SKM-1 (cell line): ENCODE results near the gene GNB1L.

Experiments
- DNase-seq: peaks from one replicate; lab custom pipeline; 2025; ENCODE audit not compliant: unreplicated experiment; lab: John Stamatoyannopoulos, UW

The GNB1L gene

DNA sequence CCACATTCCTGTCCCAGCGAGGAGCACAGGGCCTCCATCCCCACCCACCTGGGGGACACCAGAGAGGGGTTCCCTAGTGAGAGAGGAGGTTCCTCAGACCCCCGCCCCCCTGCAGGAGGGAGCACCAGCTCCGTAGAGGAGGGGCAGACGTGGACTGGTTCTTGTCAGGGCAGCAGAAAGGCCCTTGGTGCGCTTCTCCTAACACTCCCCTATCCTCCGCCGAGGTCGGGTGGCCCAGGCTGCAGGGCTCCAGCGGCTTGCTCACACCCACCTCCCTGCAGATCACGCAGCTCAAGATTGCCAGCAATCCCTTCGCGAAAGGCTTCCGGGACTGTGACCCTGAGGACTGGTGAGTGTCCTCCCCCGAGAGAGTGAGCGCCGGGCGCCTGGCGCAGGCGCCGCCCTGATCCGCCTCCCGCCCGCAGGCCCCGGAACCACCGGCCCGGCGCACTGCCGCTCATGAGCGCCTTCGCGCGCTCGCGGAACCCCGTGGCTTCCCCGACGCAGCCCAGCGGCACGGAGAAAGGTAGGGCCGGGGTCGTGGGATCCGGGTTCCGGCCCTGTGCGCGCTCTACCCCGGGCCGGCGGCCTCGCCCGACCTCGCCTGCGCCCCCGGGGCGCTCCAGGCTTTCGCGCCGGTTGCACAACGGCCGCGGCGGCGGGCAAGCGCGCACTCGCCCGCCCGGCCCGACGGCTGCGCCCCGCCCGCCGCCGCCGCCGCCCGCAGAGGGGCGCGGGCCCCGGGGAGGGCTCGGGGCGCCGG is 89.0 kb downstream of the GNB1L start:
- DNase-seq: no peak

DNA sequence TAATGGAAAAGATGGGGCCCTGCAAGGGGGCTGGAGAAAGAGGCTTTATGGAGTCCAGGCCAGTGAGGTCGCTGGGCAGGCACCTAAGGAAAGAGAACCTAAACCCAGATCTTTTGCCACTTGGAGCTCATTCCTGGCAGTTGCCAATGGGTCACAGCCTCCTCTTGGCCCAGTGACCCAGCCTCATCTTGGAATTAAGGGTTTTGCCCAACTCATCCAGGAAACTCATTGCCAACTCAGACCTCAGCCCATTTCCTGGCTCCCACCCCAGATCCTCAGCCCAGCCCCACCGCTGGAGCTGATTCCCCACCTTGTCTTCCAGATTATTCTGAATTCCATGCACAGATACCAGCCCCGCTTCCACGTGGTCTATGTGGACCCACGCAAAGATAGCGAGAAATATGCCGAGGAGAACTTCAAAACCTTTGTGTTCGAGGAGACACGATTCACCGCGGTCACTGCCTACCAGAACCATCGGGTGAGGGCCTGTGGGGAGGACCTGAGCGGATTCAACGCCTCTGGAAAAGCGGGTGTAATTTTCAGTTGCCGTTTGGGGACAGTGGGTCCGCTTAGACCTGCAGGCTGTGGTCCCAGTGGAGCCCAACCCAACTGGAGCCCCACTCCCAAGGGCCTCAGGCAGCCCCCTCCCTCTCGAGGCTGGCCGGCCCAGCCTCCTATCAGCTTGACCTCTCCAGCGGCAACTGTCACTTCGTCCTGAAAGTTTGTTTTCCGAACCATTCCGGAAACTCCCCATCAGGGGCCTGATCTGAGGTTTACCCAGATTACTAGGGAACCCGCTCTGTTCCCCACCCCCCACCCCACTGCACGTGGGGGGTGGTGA is 89.8 kb downstream of the GNB1L start:
- DNase-seq: no peak

DNA sequence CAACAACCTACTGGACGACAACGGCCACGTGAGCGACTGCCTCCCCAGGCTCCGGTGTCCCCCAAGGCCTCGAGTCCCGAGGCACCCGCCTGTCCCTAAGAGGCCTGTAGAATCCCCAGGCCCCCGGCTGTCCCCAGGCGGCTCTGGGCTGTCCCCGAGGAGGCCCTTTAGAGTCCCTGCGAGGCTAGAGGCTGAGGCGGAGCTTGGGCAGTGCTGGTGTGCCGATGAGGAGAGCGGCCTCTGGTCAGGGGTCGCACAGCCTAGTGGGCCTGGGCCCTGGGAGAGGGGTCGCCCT is 90.4 kb downstream of the GNB1L start:
- no peak for DNase-seq

DNA sequence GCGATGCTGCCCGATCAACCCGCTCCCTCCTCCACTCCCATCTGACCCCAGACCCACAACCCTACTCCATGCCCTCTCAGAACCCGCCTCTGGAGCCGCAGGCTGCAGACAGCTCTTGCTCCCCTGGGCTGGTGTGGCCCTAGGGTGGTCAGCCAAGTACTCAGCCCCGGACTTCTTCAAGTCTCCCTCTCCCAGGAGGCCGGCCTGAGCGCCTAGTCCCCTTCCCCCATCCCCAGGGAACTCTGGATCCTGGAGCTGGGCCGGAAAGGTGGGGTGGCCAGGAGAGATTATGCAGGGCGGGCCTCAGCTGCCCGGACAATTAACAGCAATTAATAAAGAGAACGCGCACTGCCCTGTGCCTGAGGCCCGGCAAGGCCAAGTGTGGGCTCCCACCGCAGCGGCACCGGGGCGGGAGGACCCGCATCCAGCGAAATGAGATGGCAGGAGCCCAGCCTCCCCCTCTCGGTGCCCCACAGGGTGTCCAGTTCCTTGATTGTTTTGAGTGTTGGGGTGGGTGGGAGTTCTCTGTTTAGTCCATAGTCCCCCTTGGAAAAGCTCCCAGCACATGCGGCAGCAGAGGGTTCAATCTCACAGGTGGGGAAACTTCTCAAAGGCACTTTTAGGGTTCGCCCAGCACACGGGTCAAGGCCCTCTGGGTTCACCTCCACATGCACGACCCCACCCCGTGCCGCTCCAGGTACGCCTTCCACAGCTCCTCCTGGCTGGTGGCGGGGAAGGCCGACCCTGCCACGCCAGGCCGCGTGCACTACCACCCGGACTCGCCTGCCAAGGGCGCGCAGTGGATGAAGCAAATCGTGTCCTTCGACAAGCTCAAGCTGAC is 91.0 kb downstream of the GNB1L start:
- no peak for DNase-seq

DNA sequence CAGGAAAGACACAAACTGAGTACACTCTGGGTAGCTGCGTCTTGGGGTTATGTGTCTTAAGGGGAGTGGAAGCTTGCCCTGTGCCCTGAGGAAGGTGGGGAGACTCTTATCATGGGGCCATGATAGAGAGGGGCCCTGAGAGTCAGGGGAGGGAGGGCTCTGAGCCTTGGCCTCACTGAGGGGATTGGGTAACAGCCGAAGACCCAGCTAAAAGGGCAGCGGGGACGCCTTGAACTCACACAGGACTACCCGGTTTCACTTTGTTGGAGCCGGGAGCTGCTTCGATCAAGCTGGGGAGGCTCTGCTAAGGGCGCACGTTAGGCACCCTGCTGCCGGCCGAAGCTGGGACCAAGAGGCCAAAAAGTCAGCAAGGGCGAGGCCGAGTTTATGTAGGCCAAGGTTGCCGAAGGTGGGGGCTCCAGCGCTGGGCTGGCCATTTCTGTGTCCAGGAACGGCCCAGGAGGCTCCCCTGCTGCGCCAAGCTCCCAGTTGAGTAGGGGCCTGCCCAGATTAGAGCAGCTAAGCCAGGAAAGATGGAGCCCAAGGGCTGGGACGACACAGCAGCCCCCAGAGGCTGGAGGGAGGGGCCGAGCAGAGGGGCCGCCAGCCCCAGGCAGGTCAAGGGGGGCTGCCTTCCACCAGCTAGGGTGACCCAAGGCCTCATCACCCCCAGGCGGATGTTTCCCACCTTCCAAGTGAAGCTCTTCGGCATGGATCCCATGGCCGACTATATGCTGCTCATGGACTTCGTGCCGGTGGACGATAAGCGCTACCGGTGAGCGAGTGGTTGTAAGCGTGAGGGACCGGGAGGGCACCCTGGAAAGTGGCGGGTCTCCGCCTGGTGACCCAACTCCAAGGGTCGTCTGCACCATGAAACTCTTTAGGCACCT is 91.9 kb downstream of the GNB1L start:
- no peak for DNase-seq

DNA sequence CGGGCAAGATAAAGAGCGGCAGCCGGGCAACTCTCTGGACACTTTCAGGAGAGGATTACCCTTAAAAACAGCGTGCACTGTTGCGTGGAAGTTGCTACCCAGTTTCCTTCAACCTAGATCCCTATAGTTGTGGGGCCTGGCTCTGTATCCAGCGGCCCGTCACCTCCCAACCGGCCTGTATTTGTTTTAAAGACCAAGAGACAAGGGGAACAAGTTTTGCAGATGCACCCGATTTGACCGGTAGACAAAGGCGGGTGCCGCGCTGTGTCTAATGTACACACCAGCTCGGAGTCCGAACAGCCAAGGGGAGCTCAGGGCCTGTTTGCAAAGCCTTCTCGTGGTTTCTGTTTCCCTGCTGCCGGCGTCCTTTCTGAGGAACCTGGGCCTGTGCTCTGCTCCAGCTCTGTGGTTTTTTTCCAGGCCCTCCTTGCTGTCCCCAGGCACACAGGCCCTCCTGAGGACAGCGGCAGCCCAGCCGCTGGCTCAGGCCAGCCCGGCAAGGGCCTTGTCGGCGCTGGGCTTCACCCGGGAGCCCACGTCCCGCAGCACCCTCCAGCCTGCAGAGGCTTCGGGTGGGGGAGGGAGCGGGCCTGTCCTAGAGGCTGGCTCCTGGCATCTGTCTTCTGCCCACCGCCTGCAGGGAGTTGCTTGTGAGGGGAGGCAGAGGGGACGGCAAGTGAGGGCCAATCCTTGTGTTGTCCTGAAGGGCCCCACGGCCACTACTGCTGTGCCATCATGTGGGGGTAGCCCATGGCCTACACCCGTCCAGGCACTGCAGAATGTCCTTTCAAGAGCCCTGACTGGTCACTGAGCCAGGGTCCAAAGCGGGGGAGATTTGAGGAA is 92.7 kb downstream of the GNB1L start:
- no peak for DNase-seq

DNA sequence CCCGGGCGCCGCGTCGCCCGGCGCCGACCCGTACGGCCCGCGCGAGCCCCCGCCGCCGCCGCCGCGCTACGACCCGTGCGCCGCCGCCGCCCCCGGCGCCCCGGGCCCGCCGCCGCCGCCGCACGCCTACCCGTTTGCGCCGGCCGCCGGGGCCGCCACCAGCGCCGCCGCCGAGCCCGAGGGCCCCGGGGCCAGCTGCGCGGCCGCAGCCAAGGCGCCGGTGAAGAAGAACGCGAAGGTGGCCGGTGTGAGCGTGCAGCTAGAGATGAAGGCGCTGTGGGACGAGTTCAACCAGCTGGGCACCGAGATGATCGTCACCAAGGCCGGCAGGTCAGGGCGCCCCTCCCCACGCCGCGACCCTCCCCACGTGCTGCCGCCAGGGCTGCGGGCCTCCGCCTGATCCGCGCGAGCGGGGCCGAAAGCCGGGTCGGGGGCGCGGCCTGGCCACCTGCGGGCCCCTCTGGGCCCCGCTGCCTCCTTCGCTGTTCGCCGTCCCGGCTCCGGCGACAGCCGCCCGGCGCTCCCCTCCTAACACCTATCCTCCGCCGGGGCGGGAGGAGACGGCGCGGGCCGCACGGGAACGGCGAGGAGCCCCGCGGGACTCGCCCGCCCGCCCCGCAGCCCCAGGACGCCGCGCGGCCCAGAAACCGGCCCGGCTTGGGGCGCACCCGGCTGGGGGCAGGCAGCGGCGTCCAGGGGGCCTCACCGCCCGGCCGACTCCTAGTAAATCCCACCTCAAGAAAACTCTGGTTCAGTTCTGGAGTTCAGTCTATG is 93.5 kb downstream of the GNB1L start:
- DNase-seq: no peak

DNA sequence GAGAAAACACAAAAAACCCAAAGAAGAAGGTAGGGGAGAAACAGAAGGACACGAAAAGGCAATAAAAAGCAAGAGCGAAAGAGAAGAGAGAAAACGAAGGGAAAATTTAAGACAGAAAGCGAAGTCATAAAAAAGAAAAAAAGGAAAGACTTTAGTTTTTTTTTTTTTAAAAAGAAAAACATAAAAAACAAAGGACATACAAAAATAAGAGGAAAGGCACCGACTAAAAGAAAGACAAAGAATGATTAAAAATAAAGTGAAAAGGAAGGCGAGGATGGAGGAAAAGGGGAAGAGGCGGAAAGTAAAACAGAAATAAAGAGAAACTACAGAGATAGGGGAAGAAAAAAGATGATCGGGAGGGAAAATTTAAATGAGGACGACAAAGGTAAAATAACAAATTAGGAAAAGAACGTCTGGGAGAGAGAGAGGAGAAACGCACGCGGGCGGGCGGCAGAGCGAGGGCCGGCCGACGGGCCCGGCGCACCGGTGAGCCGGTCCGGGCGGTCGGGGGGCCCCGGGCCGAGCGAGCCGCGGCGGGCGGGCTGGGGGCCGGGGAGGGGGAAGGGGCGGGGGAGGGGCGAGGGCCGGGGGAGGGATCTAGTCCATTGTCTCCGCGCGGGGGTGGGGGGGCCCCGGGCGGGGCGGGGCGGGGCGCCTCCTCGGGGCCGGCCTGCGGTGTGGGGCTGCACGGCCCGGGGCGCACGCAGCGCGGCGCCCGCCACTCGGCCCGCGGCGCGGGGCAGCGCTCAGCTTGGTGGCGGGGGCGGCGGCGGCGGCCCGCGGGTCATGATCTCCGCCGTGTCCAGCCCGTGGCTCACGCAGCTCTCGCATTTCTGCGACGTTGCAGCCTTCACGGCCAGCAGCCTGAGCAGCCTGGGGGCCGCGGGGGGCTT is 94.4 kb downstream of the GNB1L start, which contains the start of gene TBX1:
TBX1 (plus strand) TSS at position 721 of the 893 bp plus-strand sequence; CDS start at position 787, 66 bp downstream.
- DNase-seq: no peak

DNA sequence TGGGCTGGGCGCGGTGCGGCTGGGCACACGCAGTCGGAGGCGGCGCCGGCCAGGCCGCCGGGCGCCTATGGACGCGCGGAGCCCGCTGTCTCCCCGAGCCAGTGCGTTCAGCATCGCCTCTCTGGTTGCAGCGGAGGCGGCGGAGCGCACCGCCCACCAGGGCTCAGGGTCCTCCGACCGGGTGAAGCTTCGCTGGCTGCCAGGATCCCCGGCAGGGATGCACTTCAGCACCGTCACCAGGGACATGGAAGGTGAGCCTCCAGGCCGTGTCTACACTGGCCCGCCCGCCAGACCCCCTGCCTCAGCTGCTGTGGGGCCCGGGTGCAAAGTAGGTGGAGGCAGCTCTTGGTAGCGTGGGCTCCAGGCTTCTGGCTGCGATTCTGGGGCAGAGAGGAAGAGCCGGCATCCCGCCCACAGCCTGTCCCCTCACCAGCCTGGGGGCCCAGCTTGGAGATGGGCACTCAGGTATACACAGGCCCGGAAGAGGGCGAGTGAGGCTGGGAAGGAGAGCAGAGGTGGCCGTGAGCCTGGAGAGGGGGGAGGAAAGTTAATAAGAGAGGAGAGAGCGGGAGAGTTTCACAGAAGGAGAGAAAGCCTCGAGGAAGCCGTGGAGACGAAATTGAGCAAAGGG is 95.1 kb downstream of the GNB1L start:
- DNase-seq: no peak

DNA sequence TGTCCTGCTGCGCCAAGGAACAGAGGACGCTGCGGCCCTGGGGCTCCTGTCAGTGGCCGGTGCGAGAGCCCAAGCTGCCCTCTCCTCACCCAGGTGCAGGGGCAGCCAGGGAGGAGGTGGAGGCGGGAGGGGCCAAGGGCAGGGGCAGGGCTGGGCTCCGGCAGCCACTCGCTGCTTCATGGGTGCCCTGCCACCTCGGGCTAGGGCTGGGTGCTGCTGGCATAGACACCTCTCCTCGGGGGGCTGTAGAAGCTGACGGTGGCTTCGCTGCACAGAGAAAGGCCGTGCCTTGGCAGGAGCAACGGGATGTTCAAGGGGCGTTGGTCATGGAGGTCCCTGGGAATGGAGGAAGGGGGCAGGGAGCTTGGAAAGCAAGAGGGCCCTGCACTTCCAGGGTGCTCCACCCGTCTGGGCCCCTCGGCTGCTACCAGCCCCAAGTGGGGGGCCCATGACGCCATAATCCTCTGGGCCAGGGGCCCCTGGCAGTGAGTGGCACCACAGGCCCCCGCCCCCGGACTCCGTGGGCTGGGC is 95.7 kb downstream of the GNB1L start:
- DNase-seq: no peak

DNA sequence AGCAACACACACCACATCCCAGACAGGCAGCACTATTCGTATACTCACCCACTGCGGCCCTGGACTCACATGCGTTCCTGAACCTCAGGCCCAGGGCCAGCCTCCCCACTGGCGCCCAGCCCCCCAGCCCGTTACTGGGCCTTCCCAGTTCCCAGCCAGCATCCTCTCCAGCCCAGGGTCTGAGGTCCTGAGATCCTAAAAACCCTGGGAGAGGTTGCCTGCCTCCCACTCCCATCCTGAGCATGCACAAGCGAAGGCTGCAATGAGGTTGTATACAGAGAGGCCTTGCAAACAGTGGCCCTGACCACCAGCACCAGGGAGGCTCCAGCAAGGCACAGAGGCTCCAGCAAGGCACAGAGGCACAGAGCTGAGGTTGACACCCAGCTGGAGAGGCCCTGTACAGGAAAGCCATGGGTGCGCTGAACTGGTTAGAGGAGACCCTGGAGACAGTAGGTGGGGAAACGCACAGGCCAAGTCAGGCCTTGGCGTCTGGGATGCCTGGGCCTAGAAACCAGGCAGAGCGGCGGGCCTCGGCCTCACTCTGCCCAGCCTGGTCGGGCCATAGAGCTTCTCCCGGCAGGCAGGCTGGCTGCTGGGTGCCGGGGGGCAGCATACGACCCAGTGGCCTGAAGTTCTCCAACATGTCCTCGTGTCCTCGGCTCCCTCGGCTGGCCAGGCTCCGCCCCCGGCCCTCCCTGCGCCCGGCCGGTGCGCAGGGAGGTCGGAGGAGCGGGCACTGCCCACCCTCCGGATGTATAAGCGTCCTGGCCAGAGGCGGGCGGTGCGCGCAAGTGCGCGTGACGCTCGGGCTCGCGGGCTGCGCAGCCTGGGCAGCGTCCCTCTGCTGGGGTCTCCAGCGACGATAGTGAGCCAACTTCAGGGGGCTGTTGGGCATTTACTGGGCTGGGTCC is 96.4 kb downstream of the GNB1L start:
- no peak for DNase-seq

DNA sequence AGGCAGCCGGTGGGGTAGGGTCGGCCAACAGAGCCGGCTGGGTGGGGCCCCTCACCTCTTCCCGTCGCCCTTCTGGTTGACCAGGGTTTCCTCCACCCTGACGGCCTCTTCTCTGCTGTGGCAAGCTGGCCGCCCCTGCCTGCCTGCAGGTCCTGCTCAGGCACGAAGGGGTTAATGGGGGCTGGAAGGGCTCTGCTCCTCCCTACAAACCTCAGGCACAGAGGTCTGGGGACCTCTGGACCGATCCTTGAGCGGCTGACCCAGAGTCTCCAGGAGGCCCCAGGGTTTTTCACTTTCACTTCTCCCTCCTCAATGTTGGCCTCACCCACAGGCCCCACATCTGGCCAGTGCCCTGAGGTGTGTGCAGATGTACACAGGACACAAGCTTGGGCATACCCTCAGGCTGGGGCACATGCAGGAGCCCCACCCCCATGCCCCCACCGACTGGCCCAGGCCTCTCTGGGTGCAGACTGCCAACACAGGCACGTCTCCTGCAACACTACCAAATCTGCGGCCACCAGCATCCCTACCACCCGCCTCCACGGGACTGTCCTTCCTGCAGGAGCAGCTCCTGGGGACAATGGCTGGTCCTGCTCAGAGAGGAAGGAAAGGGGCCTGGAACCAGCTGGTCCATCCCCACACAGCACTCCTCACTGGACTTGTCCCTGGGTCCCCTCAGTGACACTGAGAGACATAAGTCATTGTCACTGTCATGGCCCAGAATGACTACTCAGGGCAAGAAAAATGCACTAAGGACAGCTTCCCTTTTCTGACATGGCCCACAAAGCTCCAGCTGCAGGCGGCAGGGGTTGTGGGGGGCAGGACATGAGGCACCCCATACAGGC is 97.3 kb downstream of the GNB1L start:
- no peak for DNase-seq

DNA sequence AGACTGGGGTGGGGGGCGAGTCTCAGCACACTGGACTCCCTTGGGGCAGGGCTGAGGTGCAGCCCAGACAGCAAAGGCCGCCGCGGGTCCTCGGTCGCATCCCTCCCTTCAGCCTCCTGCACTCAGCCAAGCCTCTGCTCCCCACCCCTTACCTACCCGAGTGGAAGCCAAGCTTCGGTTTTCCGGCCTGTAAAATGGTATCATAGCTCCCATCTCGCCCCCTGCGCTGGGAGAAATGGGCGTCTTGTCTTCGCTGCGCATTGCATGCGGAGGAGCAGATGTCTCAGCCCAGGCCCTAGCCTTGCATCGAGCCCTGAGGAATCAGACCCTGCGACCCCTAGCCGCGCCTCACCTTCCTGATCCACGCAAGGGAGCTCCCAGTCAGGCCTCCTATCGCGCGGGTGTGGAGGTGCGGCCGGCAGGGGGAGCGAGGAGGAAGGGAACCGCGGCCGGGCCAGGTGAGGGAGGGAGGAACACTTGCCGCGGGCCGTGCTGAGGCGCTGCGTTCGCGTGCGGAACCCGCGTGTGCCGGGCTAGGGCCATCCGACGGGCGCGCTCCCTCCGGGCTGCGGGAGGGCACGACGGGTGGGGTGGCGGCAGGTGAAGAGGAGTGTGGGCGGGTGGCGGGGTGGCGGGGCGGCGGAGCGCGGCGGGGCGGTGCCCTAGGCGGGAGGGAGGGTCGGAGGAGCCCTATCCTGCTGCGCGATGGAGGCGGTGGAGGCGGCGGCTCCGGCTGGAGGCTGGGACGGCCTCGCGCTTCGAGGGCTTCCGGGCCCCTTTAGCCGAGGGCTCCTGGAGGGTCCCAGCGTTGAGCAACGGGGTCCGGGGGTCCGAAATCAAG is 98.2 kb downstream of the GNB1L start:
- DNase-seq: no peak

DNA sequence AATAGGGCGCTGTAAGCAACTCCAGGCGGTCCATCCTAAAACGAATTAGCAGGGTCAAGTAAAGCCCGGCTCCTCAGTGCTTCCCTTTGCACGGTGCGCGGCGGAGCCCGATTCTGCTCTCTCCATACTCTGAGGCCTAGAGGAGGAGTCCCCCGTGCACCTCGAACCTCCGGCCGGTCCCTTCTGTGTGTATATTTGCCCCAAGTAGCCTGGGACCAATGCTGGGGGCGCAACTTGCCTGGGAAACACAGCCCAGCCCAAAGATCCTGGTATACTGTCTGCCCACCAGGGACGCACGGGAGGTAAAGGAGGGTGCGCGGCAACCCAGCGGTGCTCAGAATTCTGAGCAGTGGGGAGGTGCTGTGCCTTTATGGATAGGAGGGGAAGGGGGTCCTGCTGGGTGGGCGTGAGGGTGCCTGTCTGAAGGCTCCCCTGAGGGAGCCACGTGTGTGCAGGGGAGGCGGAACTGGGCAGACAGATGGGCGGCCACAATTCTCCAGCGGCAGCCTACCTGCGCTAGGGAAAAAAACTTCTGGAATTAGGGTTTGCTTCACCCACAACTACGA is 98.9 kb downstream of the GNB1L start:
- no peak for DNase-seq
